IPS-18c (cell line): ENCODE measurements around the gene PRRC2C.
"Not testable (repeated sequence)": the region's sequence is repeated elsewhere in the genome, so short reads cannot be mapped to it uniquely, and the experiment has no call there.

Experiments
- H3K4me3 ChIP-seq: 2 replicates; pipeline ENCODE4 v1.7.0; 2013; ENCODE audit warnings: low read depth, mild to moderate bottlenecking, low read length, moderate library complexity; ENCODE audit not compliant: insufficient read depth
- H3K9me3 ChIP-seq: one replicate; pipeline ENCODE4 v1.6.1; 2013; ENCODE audit warnings: mild to moderate bottlenecking, low read length, moderate library complexity; ENCODE audit not compliant: control insufficient read depth, insufficient read depth

Gene PRRC2C

DNA sequence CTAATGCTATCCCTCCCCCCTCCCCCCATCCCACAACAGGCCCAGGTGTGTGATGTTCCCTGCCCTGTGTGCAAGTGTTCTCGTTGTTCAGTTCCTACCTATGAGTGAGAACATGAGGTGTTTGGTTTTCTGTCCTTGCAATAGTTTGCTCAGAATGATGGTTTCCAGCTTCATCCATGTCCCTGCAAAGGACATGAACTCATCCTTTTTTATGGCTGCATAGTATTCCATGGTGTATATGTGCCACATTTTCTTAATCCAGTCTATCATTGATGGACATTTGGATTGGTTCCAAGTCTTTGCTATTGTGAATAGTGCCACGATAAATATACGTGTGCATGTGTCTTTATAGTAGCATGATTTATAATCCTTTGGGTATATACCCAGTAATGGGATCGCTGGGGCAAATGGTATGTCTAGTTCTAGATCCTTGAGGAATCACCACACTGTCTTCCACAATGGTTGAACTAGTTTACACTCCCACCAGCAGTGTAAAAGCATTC lies 65.3 kb downstream of the PRRC2C start:
- not testable (repeated sequence) for H3K4me3 ChIP-seq, H3K9me3 ChIP-seq

DNA sequence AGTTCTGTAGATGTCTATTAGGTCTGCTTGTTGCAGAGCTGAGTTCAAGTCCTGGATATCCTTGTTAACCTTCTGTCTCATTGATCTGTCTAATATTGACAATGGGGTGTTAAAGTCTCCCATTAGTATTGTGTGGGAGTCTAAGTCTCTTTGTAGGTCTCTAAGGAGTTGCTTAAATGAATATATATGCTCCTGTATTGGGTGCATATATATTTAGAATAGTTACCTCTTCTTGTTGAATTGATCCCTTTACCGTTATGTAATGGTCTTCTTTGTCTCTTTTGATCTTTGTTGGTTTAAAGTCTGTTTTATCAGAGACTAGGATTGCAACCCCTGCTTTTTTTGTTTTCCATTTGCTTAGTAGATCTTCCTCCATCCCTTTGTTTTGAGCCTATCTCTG lies 68.6 kb downstream of the PRRC2C start:
- H3K4me3 ChIP-seq: not testable (repeated sequence)
- H3K9me3 ChIP-seq: peaks cover 16% of the 10 kb centered on the region

DNA sequence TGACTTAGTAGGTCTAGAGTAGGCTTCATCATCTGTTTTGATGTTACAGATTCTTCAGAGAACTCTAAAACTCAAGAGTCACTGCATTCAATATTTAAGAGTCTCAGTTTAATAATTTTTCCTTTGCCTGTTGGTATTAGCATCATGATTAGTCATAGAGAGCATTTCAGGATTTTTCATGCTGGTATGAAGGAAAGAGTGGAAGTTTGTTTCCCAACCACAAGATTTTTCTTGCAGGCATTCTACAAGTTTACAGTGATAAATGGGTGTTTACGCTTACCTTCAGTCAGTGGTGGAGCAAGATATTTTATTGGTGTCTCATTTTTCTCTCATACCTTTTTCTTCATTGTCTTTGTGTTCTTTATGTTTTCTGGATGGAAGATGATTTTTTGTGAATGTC lies 78.3 kb downstream of the PRRC2C start:
- peaks cover 4% of the 10 kb centered on the region for H3K9me3 ChIP-seq
- no peak overlapping the region for H3K4me3 ChIP-seq

DNA sequence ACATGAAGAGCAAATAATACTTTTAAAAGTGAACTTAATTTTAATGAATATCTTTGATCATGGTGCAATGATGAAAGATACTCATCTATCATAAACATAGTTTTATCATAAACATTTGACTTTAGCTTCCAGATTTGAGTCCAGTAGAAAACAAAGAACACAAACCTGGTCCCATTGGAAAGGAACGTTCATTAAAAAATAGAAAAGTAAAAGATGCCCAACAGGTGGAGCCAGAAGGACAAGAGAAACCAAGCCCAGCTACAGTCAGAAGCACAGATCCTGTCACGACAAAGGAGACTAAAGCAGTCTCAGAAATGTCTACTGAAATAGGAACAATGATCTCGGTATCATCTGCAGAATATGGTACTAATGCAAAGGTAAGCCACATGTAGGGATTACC lies 81.1 kb downstream of the PRRC2C start:
- no peaks in the 10 kb centered on the region for H3K9me3 ChIP-seq
- no peak overlapping the region for H3K4me3 ChIP-seq

DNA sequence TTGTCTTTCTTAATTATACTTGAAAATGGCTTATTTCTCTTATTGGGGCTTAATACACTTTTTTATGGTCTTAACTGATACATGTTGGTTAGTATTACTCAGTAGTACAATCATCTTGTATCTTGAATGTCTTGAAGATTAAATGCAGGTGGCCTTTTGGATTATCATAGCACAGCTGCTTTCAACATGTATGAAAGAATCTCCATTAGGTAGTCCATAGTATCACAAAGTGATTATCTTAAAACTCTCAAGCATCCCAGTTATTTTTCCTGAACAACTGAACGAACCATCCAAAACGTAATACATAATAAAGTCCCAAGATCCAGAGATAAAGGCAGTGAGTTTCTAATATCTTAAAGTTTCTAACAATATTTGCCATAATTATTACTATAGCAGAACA lies 85.0 kb downstream of the PRRC2C start:
- Histone ChIP-seq H3K4me3 (no peak overlapping the region), H3K9me3 (no peaks in the 10 kb centered on the region)

DNA sequence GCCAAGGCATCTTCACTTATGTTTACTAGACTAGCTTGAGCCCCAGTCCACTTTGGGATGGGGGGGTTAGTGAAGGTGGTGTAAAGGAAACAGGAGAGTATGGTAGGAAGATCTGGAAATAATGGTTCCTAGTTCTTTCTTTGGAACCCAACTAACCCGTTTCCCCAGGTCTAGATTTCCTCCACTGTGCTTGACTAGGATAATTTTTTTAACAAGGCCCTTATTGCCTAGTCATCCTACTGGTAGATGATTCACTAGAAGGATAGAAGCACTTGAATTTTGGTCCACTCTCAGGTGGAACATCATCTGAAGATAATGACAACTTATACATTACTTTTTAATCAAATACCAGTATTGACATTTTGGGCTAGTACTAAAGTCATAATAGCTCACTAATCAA lies 90.8 kb downstream of the PRRC2C start:
- H3K9me3 ChIP-seq: no peaks in the 10 kb centered on the region
- H3K4me3 ChIP-seq: no peak overlapping the region

DNA sequence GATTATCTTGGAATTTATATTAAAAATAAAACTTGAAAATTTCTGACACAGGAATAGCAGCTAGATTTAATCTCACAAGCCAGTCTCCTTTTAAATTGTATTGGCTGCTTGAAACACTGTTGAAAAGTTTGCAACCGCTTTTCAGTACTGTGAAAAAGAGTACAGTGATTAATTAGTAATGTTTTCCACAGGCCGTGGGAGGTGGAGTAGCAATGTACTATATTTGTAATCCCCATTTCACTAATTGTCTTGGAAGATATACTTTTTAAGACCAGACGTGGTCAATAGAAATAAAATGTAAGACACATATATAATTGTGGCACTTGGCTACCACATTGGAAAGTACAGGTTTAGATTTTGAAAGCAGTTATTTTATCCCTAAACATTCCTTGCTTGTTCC lies 95.9 kb downstream of the PRRC2C start:
- no peak overlapping the region for H3K4me3 ChIP-seq
- H3K9me3 ChIP-seq: no peaks in the 10 kb centered on the region

DNA sequence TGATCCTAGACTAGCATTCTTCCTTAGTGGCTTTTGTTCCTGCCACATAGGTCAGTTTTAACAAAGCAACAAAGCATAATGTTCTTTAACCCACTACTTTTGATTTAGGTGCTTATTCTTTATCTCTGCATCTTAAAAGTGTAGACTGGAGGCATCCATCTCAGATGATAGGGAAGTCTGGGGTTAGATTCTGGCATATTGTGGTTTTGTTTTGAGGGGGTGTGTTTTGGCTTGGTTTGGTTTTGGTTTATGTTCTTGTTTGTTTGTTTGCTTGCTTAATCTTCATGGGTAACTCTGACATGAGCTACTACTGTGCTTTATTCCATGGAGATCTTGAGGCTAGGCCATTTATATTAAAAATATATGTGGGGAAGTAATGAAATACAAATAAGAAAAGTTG lies 96.4 kb downstream of the PRRC2C start:
- H3K9me3 ChIP-seq: no peaks in the 10 kb centered on the region
- no peak overlapping the region for H3K4me3 ChIP-seq

DNA sequence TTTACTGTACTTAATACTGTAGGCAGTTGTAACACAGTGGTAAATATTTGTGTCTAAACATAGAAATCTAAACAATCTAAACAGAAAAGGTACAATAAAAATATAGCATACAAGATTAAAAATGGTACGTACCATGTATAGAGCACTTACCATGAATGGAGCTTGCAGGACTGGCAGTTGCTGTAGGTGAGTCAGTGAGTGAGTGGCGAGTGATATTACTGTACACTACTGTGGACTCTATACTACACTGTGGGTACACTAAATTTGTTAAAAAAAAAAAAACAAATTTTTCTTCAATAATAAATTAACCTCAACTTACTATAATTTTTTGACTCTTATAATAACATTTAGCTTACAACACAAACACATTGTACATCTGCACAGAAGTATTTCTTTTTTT lies 97.3 kb downstream of the PRRC2C start:
- no peaks in the 10 kb centered on the region for H3K9me3 ChIP-seq
- no peak overlapping the region for H3K4me3 ChIP-seq

DNA sequence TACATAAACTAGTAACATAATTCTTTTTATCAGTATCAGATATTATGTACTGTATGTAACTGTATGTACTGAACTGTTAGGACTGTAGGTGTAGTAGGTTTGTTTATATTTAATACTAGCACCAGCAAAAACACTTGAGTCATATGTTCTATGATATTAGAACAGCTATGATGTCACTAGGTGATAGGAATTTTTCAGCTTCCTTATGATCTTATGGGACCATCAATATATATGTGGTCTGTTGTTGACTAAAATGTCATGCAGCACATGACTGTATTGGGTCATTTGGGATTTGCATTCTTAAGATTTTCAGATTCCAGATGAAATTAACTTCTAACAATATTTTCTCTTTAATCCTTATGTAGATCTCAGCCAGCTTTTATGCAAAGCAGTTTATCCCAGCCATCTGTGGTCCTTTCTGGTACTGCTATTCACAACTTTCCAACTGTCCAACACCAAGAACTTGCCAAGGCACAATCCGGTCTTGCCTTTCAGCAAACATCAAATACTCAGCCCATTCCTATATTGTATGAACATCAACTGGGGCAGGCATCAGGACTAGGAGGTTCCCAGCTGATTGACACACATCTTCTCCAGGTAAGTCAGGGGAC lies 98.4 kb downstream of the PRRC2C start:
- H3K9me3 ChIP-seq: no peaks in the 10 kb centered on the region
- no peak overlapping the region for H3K4me3 ChIP-seq

DNA sequence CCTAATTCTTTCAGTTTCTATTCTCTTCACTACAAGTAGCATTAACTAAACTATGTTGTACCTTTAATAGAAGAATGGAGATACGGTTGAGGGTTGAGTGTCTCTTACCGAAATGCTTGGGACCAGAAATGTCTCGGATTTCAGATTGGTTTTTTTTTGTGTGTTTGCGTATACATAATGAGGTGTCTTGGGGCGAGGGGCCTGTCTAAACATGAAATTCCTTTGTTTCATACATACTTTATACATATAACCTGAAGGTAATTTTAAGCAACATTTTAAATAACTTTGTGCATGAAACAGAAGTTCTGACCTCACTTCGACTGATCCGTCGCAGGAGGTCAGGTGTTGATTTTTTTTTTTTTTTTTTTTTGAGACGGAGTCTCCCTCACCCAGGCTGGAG lies 100.4 kb downstream of the PRRC2C start:
- H3K4me3 ChIP-seq: no peak overlapping the region
- H3K9me3 ChIP-seq: no peaks in the 10 kb centered on the region

DNA sequence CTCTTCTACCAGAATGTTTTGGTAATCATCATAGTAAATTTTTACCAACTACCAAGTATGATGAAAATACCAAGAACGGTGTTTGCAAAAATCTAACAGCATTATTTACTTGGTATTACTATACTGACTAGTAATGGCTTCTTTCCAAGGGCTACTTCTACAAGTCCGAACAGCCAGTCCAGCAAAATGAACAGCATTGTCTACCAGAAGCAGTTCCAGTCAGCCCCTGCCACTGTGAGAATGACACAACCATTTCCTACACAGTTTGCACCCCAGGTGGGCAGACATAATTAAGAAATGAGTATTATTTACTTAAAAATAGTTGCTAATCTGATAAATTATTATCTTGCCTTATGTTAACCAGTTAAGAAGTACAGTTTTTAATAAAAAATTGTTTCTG lies 102.9 kb downstream of the PRRC2C start:
- Histone ChIP-seq H3K9me3 (no peaks in the 10 kb centered on the region), H3K4me3 (no peak overlapping the region)

DNA sequence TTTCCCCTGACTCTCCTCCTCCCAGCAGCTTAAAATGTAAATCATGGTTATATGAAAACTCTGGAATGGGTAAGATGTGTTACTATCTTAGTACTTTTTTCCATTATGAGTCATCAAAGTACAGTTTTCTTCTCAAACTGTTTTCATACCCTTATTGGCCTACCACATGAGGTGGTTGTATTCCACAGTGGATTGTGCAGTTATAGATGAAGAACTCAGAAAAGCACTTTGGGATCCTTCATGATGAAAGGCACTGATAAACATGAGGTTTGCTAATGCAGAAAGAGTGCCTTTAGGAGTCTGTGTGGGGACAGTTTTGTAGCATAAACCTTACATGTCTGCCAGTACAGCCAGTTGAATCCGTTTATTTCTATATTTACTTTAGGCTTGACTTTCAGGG lies 104.7 kb downstream of the PRRC2C start:
- Histone ChIP-seq H3K9me3 (no peaks in the 10 kb centered on the region), H3K4me3 (no peak overlapping the region)

DNA sequence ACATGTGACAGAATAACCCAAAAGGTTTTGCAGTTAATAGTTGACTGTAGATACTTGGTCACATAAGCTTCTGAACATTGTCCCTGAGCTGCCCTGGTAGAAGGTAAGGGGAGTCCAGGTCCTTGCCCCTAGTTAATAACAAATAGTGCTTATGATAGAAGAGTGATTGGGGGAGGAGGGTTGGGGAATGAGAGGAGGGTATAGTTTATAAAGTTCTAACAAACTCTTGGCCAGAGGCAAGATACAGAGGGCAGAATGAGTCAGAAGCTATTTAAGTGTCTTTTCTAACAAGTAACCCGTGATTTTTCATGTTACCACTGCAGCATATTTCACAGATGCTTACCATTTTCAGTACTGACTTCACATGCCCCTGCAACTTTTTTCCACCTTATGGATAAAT lies 110.0 kb downstream of the PRRC2C start:
- no peak overlapping the region for H3K4me3 ChIP-seq
- H3K9me3 ChIP-seq: no peaks in the 10 kb centered on the region

DNA sequence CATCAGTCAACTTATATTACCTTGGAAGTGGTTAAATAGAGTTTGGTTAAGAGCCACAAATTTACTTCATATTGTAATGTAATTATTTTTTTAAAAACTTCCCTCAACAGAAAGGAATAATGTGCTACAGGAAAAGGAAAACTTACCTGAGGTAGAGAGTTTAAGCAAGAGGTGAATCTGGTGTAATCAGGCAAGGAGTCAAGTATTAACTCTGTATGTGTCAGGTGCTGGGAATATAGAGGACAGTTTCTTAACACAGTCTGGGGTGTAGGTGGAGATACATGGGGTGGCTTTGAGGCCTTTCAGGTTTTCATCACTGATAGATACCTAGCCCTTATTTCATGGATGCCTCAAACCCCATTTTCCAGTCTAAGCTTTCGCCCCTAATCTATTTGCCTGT lies 110.8 kb downstream of the PRRC2C start:
- H3K4me3 ChIP-seq: no peak overlapping the region
- H3K9me3 ChIP-seq: no peaks in the 10 kb centered on the region

DNA sequence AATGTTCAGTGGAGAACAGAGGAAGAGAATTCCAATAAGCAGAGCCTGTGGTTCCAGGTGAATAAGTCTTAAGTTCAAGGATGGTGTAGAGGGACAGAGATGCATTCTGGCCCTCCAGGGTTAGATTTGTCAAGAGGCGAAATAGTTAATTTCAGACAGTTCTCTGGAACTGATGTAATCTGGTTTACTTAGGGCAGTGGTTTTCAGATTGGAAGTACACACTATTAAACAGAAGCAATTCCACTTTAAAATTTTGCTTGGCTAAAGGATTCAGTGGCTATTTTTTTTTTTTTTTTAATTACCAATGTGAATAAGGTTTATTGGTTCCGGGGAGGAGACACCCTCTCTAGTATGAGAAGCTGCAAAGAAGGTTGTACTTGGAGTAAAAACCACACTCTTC lies 111.4 kb downstream of the PRRC2C start:
- Histone ChIP-seq H3K9me3 (no peaks in the 10 kb centered on the region), H3K4me3 (no peak overlapping the region)

DNA sequence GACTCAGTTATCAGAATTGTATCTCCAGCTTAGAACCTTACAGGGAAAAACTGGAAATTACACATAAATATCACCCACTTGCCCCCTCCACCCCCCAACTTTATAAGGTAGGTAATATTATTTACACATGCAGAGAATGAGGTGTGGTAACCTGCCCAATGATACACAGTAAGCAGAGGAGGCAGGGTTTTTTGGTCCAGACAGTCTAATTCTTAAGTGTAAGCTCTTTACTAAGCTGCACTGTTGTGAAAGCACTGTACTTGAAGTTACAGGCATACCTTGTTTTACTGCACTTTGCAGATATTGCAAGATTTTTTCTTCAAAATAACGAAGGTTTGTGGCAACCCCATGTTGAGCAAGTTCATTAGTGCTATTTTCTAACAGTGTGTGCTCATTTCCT lies 111.9 kb downstream of the PRRC2C start:
- no peaks in the 10 kb centered on the region for H3K9me3 ChIP-seq
- H3K4me3 ChIP-seq: no peak overlapping the region

DNA sequence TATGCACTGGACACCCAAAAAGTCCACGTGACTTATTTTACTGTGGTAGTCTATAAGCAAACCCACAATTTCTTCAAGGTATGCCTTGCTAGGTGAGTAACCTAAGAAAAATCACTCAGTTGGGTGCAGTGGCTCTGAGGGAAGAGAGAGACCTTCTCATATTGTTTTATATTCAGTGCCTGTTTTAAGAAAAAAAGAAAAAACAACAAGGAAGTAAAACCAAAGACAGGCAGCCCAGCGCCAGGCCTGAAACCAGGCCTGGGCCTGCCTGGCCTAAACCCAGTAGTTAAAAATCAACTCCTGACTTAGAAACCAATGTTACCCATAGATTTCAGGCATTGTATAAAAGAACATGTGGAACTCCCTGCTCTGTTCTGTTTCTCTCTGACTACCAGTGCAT lies 115.0 kb downstream of the PRRC2C start:
- not testable (repeated sequence) for H3K4me3 ChIP-seq, H3K9me3 ChIP-seq

DNA sequence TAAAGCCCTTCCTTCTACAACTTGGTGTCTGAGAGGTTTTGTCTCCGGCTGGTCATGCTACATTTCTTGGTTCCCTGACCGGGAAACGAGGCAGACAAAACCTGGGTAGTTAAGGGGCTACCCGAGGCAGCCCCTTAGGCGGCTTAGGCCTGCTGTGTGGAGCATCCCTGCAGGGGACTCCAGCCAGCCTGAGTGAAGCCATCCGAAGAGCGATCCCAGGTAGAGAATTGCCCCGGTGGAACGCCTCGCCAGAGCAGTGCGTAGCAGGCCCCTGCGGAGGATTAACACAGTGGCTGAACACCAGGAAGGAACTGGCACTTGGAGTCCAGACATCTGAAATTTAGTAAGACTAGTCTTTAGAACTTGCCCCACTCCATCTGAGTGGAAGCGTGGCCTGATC lies 115.5 kb downstream of the PRRC2C start:
- no peak overlapping the region for H3K4me3 ChIP-seq
- H3K9me3 ChIP-seq: no peaks in the 10 kb centered on the region
